ENCODE data around the gene ISLR.

Gene ISLR

DNA sequence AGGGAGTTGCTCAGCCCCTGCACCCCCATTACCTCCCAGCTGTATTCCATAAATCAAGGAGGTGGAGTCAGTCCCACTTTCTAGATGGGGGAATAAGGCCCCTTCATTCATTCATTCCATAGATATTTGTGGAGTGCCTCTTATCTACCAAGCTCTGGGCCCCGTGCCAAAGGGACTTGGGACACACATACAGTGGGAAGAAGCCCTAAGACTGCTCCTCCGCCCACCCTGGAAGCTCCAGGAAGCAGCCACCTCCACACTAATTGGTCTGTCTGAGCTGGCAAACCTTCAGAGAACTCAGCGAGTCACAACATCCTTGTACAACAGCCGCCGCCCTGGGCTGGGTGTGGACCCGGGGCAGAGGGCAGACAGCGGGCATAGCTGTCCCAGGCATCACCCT lies 22.7 kb downstream of the ISLR start:
- H2AFZ ChIP-seq (ENCODE audit: low read length) = no peak overlapping the region
- H3K4me3 ChIP-seq (ENCODE audit: low read depth, low read length, poor library complexity, severe bottlenecking) = no peak overlapping the region
- no peaks in the 10 kb centered on the region for H3K36me3 ChIP-seq (ENCODE audit: insufficient read depth, low read length)
- no peak overlapping the region for H3K9ac ChIP-seq (ENCODE audit: low read length)
- TF ChIP-seq, protein P1, sequence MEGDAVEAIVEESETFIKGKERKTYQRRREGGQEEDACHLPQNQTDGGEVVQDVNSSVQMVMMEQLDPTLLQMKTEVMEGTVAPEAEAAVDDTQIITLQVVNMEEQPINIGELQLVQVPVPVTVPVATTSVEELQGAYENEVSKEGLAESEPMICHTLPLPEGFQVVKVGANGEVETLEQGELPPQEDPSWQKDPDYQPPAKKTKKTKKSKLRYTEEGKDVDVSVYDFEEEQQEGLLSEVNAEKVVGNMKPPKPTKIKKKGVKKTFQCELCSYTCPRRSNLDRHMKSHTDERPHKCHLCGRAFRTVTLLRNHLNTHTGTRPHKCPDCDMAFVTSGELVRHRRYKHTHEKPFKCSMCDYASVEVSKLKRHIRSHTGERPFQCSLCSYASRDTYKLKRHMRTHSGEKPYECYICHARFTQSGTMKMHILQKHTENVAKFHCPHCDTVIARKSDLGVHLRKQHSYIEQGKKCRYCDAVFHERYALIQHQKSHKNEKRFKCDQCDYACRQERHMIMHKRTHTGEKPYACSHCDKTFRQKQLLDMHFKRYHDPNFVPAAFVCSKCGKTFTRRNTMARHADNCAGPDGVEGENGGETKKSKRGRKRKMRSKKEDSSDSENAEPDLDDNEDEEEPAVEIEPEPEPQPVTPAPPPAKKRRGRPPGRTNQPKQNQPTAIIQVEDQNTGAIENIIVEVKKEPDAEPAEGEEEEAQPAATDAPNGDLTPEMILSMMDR (IDR thresholded peaks at IDR 0.05; ENCODE audit: low read length) = no peak
- TF ChIP-seq EZH2 (IDR thresholded peaks at IDR 0.05; ENCODE audit: borderline replicate concordance, low read length) = no peak
- H3K9me2 ChIP-seq (ENCODE audit: low read depth, low read length) = no peaks in the 10 kb centered on the region
- no peak overlapping the region for H3K4me2 ChIP-seq (ENCODE audit: low read length)
- H3K9me3 ChIP-seq (ENCODE audit: low read length) = no peaks in the 10 kb centered on the region
- no peak overlapping the region for H3K27ac ChIP-seq (ENCODE audit: low read depth, low read length, poor library complexity, severe bottlenecking)
- no peaks in the 10 kb centered on the region for H3K27me3 ChIP-seq (ENCODE audit: insufficient read depth, low read length)
- H3K4me1 ChIP-seq (ENCODE audit: insufficient read depth, low read length, severe bottlenecking) = no peaks in the 10 kb centered on the region
- no peaks in the 10 kb centered on the region for H3F3A ChIP-seq (ENCODE audit: insufficient read depth, low read length)
- no peaks in the 10 kb centered on the region for H4K20me1 ChIP-seq (ENCODE audit: insufficient read depth, low read length)
- H3K79me2 ChIP-seq (ENCODE audit: insufficient read depth, low read length) = no peaks in the 10 kb centered on the region

DNA sequence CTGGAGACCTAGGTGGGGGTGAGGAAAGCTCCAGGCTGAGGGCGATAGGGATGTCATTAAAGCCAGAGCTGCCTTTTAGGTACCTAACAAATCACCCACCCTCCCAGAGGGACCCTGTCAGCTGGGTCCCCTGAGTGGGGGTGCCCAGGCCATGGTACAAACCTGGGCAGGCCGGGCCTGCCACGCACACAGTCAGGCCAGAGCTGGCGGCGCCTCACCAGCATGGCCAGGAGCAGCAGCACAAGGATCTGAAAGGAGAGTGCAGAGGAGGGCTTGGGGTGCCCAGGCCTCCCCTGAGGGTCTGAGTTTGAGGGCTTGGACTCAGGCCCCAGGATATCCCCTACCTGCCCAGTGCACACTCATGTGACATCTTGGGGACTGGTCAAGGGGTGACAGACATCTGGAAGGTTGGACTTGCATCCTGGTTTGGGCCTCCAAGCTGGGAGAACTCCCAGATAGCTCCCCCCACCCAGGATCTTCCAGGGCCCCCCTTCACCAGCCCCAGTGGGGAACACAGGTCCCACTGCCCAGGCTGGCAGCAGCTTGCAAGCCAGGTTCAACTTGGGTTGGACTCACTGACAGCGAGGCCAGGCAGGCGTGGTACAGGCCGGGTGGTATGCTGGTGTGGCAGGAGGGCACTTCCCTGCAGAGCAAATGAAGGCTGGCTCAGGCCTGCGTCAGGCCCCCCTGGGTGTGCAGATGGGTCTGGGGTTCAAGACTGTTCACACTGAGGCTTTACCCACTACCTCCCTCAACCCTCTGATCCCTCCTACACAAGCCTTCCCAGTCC lies 23.9 kb downstream of the ISLR start:
- Histone ChIP-seq H3K9me3 (ENCODE audit: low read length) (no peaks in the 10 kb centered on the region), H3K36me3 (ENCODE audit: insufficient read depth, low read length) (no peaks in the 10 kb centered on the region), H3K79me2 (ENCODE audit: insufficient read depth, low read length) (no peaks in the 10 kb centered on the region), H2AFZ (ENCODE audit: low read length) (no peak overlapping the region), H3K9ac (ENCODE audit: low read length) (no peak overlapping the region), H3K27me3 (ENCODE audit: insufficient read depth, low read length) (no peaks in the 10 kb centered on the region), H4K20me1 (ENCODE audit: insufficient read depth, low read length) (no peaks in the 10 kb centered on the region), H3K9me2 (ENCODE audit: low read depth, low read length) (no peaks in the 10 kb centered on the region), H3K4me1 (ENCODE audit: insufficient read depth, low read length, severe bottlenecking) (no peaks in the 10 kb centered on the region), H3F3A (ENCODE audit: insufficient read depth, low read length) (no peaks in the 10 kb centered on the region), H3K4me3 (ENCODE audit: low read depth, low read length, poor library complexity, severe bottlenecking) (no peak overlapping the region), H3K4me2 (ENCODE audit: low read length) (no peak overlapping the region), H3K27ac (ENCODE audit: low read depth, low read length, poor library complexity, severe bottlenecking) (no peak overlapping the region)
- TF ChIP-seq EZH2 (IDR thresholded peaks at IDR 0.05; ENCODE audit: borderline replicate concordance, low read length) = no peak
- TF ChIP-seq, protein P1 (IDR thresholded peaks at IDR 0.05; ENCODE audit: low read length) = no peak

DNA sequence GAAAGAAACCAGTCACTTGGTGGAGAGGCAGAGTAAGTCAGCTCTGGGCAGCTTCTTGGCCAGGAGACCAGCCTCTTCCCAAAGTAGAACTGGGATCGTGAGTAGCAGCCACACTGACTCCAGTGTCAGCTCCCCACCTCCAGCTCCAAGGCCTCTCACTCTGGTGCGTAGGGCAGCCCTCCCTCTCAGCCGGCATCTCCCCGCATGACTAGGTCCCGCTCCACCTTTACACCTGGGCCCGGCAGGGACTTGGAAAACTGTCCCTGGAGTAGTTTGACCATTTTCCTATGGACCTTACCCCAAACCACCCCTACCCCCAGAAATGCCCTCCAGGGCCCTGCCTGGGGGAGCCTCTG lies 25.8 kb downstream of the ISLR start:
- H3K36me3 ChIP-seq (ENCODE audit: insufficient read depth, low read length) = no peaks in the 10 kb centered on the region
- H3K9me2 ChIP-seq (ENCODE audit: low read depth, low read length) = no peaks in the 10 kb centered on the region
- H2AFZ ChIP-seq (ENCODE audit: low read length) = no peak overlapping the region
- H3K4me3 ChIP-seq (ENCODE audit: low read depth, low read length, poor library complexity, severe bottlenecking) = no peak overlapping the region
- H3K79me2 ChIP-seq (ENCODE audit: insufficient read depth, low read length) = no peaks in the 10 kb centered on the region
- no peaks in the 10 kb centered on the region for H4K20me1 ChIP-seq (ENCODE audit: insufficient read depth, low read length)
- H3K27ac ChIP-seq (ENCODE audit: low read depth, low read length, poor library complexity, severe bottlenecking) = no peak overlapping the region
- no peak overlapping the region for H3K4me2 ChIP-seq (ENCODE audit: low read length)
- no peak for TF ChIP-seq EZH2 (IDR thresholded peaks at IDR 0.05; ENCODE audit: borderline replicate concordance, low read length)
- TF ChIP-seq, protein P1 (IDR thresholded peaks at IDR 0.05; ENCODE audit: low read length) = no peak
- H3K9ac ChIP-seq (ENCODE audit: low read length) = no peak overlapping the region
- H3F3A ChIP-seq (ENCODE audit: insufficient read depth, low read length) = no peaks in the 10 kb centered on the region
- H3K4me1 ChIP-seq (ENCODE audit: insufficient read depth, low read length, severe bottlenecking) = no peaks in the 10 kb centered on the region
- H3K27me3 ChIP-seq (ENCODE audit: insufficient read depth, low read length) = no peaks in the 10 kb centered on the region
- H3K9me3 ChIP-seq (ENCODE audit: low read length) = no peaks in the 10 kb centered on the region
